Activated CD4-positive, CD25-positive, alpha-beta regulatory T cell treated with anti-CD3 and anti-CD28 coated beads, Interleukin-2, amount 50 U/mL, for 72 hours (primary cell): ENCODE data around the gene MARK4.

Experiments used
- DNase-seq: peaks from one replicate; pipeline ENCODE4 v3.0.0; 2021

Gene MARK4

DNA sequence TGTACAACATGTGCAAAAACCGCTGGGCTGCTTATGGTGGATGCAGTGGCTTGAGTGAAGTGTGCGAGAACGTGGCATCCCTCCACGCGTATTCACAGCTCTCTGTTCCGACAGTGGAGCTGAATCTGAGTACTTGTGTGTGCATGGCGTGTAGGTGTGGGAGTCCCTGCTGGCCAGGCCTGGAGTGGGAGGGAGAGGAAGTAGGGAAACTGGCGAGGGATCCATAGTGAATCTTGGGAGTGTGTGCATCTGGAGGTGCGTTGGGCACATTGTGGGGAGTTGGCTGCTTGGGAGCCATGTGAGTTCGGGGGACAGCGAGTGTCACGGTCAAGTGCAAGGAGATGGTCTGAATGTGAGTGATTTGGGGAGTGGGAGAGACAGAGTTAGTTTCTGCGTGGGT is 91.8 kb downstream of the MARK4 start:
- DNase-seq: no peak

DNA sequence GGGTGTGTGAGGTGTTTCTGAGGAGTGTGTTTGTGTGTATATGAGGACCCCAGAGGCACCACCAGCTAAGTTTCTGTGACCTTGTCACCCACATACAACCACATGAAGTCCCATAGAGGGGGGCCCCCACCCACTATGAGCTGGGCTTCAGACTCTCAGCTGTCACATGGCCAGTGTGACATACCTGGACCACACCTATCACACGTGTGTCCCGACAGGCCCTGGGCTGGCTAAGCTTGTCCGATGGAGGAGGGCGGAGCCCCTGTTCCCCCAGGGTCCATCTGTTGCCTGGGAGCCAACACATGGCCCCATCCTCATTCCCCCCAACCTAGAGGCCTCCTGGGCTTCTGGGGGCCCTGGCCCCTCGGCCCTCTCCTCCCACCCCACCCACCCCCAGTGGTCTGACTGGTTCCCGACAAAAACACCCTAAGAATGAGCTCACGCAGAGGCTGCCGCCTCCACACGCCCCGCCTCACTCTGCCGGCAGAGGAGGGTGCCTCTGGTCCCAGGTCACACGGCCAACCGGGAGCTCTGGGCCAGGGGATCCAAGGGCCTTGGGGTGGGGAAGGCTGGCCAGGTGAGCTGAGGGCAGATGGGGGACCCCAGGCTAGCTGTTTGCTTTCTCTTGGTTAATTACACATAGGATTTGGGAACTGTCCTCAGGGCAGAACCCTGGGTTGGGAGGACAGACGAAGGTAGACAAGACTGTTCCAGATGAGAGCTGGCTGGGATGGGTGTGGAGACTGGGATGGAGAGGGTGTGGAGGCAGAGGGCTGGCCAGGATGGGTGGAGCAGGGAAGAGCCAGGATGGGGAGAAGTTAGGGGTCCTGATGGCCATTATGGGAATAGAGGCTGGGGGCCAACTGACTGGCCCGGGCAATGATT is 93.8 kb downstream of the MARK4 start:
- no peak for DNase-seq

DNA sequence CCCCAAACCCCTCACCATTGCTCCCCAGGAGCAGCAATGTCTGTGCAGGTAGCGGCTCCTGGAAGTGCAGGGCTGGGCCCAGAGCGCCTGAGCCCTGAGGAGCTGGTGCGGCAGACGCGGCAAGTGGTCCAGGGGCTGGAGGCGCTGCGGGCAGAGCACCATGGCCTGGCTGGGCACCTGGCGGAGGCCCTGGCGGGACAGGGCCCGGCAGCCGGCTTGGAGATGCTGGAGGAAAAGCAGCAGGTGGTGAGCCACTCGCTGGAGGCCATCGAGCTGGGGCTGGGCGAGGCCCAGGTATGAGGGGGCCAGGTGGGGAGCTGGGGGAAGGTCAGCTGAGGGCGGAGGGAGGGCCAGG is 94.4 kb downstream of the MARK4 start:
- no peak for DNase-seq

- DNase-seq: no peak
These were observed 95.4 kb downstream of the MARK4 start for GRCh38 chr19:45346449-45346848.

DNA sequence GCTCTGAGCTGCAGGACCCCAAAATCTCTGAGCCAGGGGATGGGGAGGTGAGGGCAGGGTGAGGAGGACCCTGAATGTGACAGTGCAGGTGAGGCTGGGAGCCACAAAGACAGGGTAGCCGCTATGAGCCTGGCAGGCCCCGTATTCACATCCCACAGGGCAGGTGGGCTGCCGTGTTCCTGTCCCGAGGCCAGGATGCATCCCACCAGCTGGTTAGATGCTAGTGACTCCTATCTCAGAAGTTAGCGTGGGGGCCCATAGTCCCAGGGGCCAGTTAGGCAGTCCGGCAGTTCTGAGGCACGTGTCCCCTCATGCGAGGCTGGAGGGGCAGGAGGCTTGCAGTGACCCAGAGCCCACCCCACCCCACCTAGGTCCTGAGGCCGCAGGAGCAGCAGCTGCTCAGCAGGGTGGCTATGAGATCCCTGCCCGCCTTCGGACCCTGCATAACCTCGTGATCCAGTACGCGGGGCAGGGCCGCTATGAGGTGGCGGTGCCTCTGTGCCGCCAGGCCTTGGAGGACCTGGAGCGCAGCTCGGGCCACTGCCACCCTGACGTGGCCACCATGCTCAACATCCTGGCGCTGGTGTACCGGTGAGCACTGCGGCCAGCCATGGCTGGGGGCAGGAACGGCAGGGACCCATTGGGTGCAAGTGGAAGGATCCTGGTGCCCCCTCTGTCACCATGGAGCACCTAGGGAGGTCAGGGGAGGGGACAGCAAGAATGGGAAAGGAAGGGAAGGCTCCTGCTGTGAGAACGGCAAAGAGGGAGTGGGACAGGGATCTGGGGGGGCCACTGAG is 96.7 kb downstream of the MARK4 start:
- DNase-seq: no peak

DNA sequence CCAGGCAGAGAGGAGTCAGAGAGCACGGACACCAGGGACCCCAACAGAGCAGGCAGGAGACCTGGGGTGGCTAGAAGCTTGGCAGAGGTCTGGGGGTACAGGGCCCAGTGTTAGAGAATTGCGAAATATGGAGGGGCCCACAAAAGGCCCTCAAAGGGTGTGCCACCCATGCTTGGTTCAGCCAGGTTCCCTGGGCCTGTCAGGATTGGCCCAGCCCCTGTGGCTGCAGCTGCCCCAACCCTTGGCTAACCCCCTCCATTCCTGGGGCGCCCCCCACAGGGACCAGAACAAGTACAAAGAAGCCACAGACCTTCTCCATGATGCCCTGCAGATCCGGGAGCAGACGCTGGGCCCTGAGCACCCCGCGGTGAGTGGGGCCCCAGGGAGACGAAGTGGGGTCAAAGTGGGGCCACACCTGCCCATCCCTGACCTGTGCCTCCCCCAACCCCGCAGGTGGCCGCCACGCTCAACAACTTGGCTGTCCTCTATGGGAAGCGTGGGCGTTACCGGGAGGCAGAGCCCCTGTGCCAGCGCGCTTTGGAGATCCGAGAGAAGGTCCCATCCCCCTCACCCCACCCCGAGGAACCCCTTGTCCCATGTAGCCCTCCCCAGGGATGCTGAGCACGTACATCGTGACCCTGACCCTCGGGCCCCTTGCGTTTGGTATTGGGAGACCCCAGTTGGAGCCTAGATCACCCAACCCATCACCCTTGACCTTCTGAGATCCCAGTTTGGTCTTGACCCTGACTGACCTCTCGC is 97.5 kb downstream of the MARK4 start:
- DNase-seq: no peak

GRCh38 chr19:45349126-45349415 is 98.0 kb downstream of the MARK4 start:
- no peak for DNase-seq

DNA sequence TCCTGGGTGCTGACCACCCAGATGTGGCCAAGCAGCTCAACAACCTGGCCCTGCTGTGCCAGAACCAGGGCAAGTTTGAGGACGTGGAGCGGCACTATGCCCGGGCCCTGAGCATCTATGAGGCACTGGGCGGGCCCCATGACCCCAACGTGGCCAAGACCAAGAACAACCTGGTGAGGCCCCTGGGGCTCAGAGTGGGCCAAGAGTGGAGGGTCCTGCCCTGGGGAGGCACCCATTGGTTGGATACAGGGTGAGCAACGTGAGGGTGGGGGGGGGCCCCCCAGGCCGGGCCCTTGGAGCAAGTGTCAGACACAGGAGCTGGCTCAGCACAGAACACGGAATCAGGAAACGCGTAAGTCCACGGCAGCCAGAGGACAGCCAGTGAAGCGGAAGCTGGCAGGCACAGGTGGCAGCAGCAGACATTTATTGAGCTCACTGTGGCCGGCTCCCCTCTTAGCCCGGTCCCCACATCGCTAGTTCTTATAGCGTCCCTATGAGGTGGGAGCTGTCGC is 98.4 kb downstream of the MARK4 start:
- DNase-seq: no peak

DNA sequence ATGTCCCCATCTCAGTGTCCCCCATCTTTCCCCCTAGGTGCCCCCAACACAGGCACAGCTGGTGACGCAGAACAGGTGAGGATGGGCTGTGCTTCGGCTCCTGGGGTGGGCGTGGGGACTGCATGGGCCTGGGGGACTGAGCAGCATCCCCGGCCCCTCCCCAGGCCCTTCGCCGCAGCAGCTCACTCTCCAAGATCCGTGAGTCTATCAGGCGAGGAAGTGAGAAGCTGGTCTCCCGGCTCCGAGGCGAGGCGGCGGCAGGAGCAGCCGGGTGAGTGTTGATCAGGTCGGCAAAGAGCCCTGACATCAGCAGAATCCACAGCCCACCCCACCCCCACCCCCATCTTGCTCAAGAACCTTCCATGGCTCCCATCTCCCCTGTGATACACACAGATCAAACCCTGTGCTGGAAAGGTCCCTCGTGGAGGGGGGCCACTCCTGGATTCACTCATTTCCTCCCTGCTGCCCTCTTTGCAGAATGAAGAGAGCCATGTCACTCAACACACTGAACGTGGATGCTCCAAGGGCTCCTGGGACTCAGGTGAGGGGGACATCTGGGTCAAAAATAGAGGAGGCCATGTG is 99.5 kb downstream of the MARK4 start:
- DNase-seq: no peak

DNA sequence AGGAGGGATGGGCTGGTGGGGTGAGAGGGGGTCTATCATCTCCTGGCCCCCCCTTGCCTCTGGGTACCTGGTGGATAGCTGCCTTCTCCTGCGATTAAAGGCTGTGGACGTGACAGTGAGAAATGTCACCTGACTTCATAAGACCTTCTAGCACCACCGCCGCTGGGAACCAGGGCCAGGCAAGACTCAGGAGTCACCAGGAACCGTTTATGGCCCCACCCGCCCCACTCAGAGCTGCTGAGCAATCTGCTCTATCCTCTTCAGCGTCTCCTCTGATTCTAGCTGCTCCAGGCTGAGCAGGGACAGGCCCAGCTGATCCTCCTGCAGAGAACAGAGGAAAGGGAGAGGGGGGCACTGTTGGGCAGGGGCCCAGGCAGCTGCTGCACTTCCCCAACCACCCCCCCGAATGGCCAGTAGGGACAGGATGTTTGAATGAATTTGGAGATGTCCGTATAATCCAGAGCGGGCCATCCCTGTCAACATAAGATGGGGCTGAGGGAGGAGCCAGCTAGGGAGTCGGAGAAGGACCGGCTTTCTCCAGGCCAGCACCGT is 100.4 kb downstream of the MARK4 start:
- no peak for DNase-seq

GRCh38 chr19:45352062-45352461 is 101.0 kb downstream of the MARK4 start:
- DNase-seq: no peak

DNA sequence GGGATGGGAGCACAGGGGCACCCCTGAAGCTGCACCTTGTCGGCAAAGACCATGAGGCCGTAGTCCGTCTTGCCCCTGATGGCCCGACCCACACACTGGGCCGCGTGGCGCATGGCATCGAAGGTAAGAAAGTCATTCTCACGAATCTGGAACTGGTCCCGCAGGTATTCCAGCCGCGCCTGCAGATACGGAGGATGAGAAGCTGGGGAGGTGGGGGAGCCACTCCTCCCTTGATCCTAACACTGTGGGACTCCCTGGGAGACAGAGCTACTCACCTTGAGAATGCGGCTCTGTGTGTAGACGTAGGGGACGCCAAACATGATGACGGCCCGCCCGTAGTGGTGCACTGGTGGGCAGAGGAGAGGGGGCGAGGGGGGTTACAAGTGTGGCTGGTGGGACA is 101.4 kb downstream of the MARK4 start:
- no peak for DNase-seq

DNA sequence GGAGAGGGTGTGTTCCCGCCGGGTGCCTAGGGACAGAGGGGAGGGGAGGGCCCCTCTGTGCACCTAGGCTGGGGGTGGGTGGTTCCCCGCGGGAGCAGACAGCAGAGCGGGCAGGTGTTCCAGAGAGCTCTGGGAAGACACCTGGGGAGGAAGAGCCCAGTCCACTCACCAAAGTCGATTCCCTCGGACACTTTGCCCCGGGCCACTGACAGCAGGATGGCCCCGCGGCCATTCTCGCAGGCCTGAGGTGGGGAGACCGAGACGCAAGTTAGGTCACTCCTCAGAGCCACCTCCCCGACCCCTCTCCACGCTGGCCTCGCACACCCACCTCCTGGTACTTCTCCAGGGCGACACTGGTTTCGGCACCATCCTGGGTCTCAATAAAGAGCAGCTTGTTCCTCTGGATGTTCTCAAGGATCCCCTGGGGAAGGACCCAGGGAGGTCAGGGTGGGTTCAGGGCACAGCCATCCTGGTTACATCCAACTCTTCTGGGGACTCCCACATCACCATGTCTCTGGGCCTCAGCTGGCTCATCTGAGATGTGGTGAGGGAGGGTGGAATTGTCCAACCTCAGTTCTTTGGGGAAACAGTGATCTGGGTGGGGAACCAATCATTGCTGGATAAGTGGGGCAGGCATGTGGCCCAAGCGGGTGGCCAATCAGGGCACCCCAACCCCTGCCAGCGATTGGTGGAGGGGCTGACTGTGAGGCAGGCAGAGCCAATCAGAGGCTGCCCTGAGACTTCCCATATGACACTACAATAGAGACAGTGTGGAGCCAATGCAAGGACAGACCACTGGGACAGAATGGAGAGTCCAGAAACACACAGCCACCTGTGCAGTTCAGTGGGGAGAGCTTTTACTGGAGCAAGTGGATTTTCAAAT is 102.1 kb downstream of the MARK4 start:
- no peak for DNase-seq

- DNase-seq: no peak
These were observed 103.3 kb downstream of the MARK4 start for GRCh38 chr19:45354241-45354842.
